ENCODE measurements around the gene MAGOHB. TPM values are rescaled to one million over a fixed set of nuclear protein-coding genes. Genes with fewer than 3 reads are reported as not detected.

The MAGOHB gene
- total and polyA plus RNA-seq, 4 donors = 19.3 to 39.7 (median 23.1) TPM

DNA sequence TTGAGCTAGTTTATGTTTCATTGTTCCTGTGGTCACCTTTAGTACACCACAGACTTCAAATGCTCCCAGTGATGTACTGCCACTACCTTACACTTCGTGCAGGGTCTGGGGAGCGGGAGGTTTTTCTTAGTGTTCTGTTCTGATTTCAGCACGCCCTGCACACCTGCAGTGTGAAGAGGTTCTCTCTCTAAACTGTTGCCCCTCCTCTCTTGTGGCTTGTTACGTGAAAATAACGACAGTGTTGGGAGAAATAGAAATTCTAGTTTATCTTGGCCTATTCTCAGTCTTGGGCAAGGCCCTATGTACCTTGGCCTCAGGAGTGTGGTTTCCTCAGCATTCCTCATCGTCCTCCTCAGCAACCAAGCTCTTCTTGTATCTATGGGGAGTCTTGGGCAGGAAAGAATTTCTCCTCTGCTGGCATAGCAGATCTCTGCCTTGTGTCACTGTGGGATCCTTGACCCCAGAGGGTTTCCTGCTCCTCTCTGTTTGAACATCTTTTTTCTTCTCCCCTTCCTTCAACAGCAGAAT lies 59.1 kb downstream of the MAGOHB start:
- WGBS, 2 donors = 81 to 87% methylated on average over 6 of the region's 6 CpGs
- H3K36me3 ChIP-seq (ENCODE audit: control insufficient read depth in 4 of 4, insufficient read depth in 4 of 4, low read length in 4 of 4) = no peaks in the 10 kb centered on the region
- H3K27me3 ChIP-seq (ENCODE audit: control insufficient read depth in 3 of 3, insufficient read depth in 3 of 3, low read length in 2 of 3) = no peaks in the 10 kb centered on the region
- TF ChIP-seq, protein P1, sequence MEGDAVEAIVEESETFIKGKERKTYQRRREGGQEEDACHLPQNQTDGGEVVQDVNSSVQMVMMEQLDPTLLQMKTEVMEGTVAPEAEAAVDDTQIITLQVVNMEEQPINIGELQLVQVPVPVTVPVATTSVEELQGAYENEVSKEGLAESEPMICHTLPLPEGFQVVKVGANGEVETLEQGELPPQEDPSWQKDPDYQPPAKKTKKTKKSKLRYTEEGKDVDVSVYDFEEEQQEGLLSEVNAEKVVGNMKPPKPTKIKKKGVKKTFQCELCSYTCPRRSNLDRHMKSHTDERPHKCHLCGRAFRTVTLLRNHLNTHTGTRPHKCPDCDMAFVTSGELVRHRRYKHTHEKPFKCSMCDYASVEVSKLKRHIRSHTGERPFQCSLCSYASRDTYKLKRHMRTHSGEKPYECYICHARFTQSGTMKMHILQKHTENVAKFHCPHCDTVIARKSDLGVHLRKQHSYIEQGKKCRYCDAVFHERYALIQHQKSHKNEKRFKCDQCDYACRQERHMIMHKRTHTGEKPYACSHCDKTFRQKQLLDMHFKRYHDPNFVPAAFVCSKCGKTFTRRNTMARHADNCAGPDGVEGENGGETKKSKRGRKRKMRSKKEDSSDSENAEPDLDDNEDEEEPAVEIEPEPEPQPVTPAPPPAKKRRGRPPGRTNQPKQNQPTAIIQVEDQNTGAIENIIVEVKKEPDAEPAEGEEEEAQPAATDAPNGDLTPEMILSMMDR (IDR thresholded peaks at IDR 0.05; ENCODE audit: control extremely low read depth, extremely low read depth) = no peak
- no peak overlapping the region for H3K4me3 ChIP-seq
- H3K9me3 ChIP-seq (ENCODE audit: control insufficient read depth in 4 of 4, insufficient read depth in 3 of 4, low read length in 3 of 4) = no peaks in the 10 kb centered on the region
- H3K4me1 ChIP-seq (ENCODE audit: control insufficient read depth in 5 of 5, insufficient read depth in 5 of 5, low read length in 5 of 5) = no peaks in the 10 kb centered on the region
- H3K27ac ChIP-seq (ENCODE audit: low read depth in 1 of 2, low read length in 1 of 2) = no peak overlapping the region
- ATAC-seq (ENCODE audit: insufficient read depth, low FRiP score) = no peak
- H3K9ac ChIP-seq (ENCODE audit: insufficient read depth in 1 of 2, low read length in 2 of 2) = no peak overlapping the region
- no peak for DNase-seq

Other genes starting within 250 kb of the MAGOHB start
- 1 to 10 TPM; 1.6 to 2.9 TPM for gene KLRK1, start 223.6 kb downstream of the MAGOHB start, total RNA-seq
- 1 to 10 TPM; 4.0 to 5.7 TPM for gene KLRK1, start 223.6 kb downstream of the MAGOHB start, polyA plus RNA-seq
- under 1 TPM in 1 of 2 donors, not detected in 1; 0.91 TPM for gene KLRC4, start 203.9 kb downstream of the MAGOHB start, total RNA-seq
- gene KLRC4, start 203.9 kb downstream of the MAGOHB start, polyA plus RNA-seq = under 1 TPM in 1 of 2 donors, not detected in 1; 0.45 TPM
- gene KLRC3, start 193.0 kb downstream of the MAGOHB start, total RNA-seq = 1 to 10 TPM in 1 of 2 donors, not detected in 1; 2.6 TPM
- gene KLRC3, start 193.0 kb downstream of the MAGOHB start, polyA plus RNA-seq = under 1 TPM; 0.22 to 0.44 TPM
- under 1 TPM in 1 of 2 donors, not detected in 1; 0.71 TPM for gene KLRC2, start 177.6 kb downstream of the MAGOHB start, total RNA-seq
- gene KLRC2, start 177.6 kb downstream of the MAGOHB start, polyA plus RNA-seq = under 1 TPM; 0.22 to 0.55 TPM
- 1 to 10 TPM in 1 of 2 donors, under 1 TPM in 1; 0.49 to 2.5 TPM for gene KLRC1, start 160.2 kb downstream of the MAGOHB start, total RNA-seq
- 1 to 10 TPM; 1.1 to 1.3 TPM for gene KLRC1, start 160.2 kb downstream of the MAGOHB start, polyA plus RNA-seq
- 1 to 10 TPM; 1.8 to 2.4 TPM for gene EIF2S3B, start 107.7 kb downstream of the MAGOHB start, total RNA-seq
- gene EIF2S3B, start 107.7 kb downstream of the MAGOHB start, polyA plus RNA-seq = under 1 TPM; 0.06 to 0.38 TPM
- 1 to 10 TPM in 1 of 2 donors, under 1 TPM in 1; 0.77 to 1.0 TPM for gene STYK1, start 60.4 kb upstream of the MAGOHB start, total RNA-seq
- 1 to 10 TPM in 1 of 2 donors, under 1 TPM in 1; 0.67 to 1.3 TPM for gene STYK1, start 60.4 kb upstream of the MAGOHB start, polyA plus RNA-seq
- 100 to 1,000 TPM; 134 to 299 TPM for gene YBX3, start 109.7 kb upstream of the MAGOHB start, total RNA-seq
- 100 to 1,000 TPM; 228 to 276 TPM for gene YBX3, start 109.7 kb upstream of the MAGOHB start, polyA plus RNA-seq
- gene TAS2R7, start 189.0 kb upstream of the MAGOHB start, total RNA-seq = under 1 TPM in 1 of 2 donors, not detected in 1; 0.31 TPM
- gene TAS2R7, start 189.0 kb upstream of the MAGOHB start, polyA plus RNA-seq = not detected
- gene TAS2R8, start 193.7 kb upstream of the MAGOHB start, total RNA-seq = not detected
- not detected for gene TAS2R8, start 193.7 kb upstream of the MAGOHB start, polyA plus RNA-seq
- not detected for gene TAS2R9, start 196.6 kb upstream of the MAGOHB start, total RNA-seq
- not detected for gene TAS2R9, start 196.6 kb upstream of the MAGOHB start, polyA plus RNA-seq
- 1 to 10 TPM in 1 of 2 donors, under 1 TPM in 1; 0.80 to 2.1 TPM for gene TAS2R10, start 212.7 kb upstream of the MAGOHB start, total RNA-seq
- under 1 TPM in 1 of 2 donors, not detected in 1; 0.18 TPM for gene TAS2R10, start 212.7 kb upstream of the MAGOHB start, polyA plus RNA-seq
- 1 to 10 TPM; 2.2 to 7.3 TPM for gene PRR4, start 235.9 kb upstream of the MAGOHB start, total RNA-seq
- 1 to 10 TPM; 3.4 to 3.6 TPM for gene PRR4, start 235.9 kb upstream of the MAGOHB start, polyA plus RNA-seq

Data from lung (tissue), 12 donors.